Measurements from ENCODE around the gene TTLL8. TPM values are rescaled to one million over a fixed set of nuclear protein-coding genes. Genes with fewer than 3 reads are reported as not detected.

Gene TTLL8
- total RNA-seq, 1 donor, result not detected

DNA sequence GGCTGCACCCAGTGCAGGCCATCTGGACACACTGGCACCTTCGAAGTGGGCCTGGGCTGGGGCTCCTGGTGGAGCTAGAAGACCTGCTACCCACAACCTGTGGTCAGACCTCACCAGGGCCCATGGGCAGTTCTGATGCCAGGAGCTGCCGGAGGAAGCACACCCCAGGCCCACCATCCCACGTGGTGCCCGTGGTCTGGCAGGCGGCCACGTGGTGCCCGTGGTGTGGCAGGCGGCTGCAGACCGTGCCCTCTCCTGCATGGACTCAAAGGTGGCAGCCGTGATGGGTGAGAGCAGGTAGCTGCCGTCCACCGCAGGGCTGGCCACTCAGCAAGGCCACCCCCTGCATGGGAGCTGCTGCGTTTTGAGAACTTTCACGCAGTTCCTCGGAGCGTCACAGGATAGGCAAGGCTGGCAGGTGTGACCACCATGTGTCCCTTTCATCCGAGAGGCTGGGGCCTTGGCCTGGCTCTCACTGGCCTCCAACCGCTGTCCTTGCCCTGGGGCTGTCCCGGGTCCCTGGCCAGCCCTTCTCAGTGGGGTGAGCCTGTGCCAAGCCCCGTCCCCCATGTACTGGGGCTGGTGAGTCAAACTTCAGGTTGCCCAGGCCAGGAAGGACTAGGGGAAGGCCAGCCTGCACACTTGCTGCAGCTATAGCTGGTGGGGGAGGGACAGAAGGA is 41.6 kb downstream of the TTLL8 start:
- Histone ChIP-seq H3K27ac (ENCODE audit: low read depth, low read length) (no peak overlapping the region), H3K4me3 (ENCODE audit: insufficient read depth, low read length) (no peak overlapping the region), H3K27me3 (ENCODE audit: insufficient read depth, low read length) (peaks cover 41% of the 10 kb centered on the region), H3K36me3 (ENCODE audit: insufficient read depth, low read length) (no peaks in the 10 kb centered on the region), H3K9me3 (ENCODE audit: low read depth, low read length) (no peaks in the 10 kb centered on the region), H3K4me2 (ENCODE audit: insufficient read depth, low read length) (no peak overlapping the region), H3K4me1 (ENCODE audit: insufficient read depth, low read length) (no peaks in the 10 kb centered on the region), H3K79me2 (ENCODE audit: insufficient read depth, low read length) (no peaks in the 10 kb centered on the region), H2AFZ (ENCODE audit: low read length) (no peak overlapping the region), H4K20me1 (ENCODE audit: insufficient read depth, low read length) (no peaks in the 10 kb centered on the region)
- DNase-seq (ENCODE audit: insufficient read length, low spot score, missing footprints), result peak; percentile 86
- TF ChIP-seq, protein P1, sequence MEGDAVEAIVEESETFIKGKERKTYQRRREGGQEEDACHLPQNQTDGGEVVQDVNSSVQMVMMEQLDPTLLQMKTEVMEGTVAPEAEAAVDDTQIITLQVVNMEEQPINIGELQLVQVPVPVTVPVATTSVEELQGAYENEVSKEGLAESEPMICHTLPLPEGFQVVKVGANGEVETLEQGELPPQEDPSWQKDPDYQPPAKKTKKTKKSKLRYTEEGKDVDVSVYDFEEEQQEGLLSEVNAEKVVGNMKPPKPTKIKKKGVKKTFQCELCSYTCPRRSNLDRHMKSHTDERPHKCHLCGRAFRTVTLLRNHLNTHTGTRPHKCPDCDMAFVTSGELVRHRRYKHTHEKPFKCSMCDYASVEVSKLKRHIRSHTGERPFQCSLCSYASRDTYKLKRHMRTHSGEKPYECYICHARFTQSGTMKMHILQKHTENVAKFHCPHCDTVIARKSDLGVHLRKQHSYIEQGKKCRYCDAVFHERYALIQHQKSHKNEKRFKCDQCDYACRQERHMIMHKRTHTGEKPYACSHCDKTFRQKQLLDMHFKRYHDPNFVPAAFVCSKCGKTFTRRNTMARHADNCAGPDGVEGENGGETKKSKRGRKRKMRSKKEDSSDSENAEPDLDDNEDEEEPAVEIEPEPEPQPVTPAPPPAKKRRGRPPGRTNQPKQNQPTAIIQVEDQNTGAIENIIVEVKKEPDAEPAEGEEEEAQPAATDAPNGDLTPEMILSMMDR (IDR thresholded peaks at IDR 0.05; ENCODE audit: extremely low read depth, low read depth, low read length), result no peak

DNA sequence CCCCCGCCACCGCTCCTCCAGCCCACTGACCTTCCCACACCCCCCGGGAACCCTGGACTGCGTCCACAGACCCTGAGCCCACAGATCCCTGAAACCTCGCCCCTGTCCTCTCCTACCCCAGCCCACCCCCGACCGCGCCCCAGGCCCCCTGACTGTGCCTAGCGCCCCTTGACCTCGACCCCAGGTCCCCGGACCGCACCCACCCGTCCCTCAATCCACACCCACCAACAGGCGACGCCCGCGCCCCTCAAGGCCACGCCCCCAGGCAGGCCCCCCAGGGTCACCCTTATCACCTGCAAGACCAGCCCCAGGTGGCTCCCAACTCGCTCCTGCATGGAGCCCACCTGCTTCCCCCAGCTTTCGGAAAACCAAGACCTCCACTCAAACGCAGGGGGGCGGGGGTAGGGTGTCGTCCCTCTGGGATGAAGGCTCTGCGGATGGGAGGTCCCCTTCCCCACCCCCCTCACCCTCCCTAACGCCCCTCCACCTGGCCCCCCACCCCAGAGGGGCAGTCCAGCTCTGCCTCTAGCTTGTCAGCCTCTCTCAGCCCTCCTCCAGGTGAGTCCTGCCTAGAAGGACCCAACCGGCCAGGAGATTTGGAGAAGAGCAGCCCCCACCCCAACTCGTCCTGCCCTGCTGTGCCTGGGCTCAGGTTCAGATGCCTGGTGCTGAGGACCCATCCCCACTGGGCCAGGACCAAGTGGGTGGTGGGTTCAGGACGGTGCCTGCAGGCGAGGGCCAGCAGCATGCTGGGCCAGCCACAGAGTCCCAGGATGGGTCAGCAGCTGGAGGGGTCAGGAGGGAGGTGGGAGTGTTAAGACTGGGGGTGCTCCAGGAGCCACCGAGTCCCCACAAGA is 42.4 kb downstream of the TTLL8 start:
- Histone ChIP-seq H2AFZ (ENCODE audit: low read length) (no peak overlapping the region), H3K4me2 (ENCODE audit: insufficient read depth, low read length) (no peak overlapping the region), H3K27ac (ENCODE audit: low read depth, low read length) (no peak overlapping the region), H3K9me3 (ENCODE audit: low read depth, low read length) (no peaks in the 10 kb centered on the region), H4K20me1 (ENCODE audit: insufficient read depth, low read length) (no peaks in the 10 kb centered on the region), H3K79me2 (ENCODE audit: insufficient read depth, low read length) (no peaks in the 10 kb centered on the region), H3K36me3 (ENCODE audit: insufficient read depth, low read length) (no peaks in the 10 kb centered on the region), H3K4me3 (ENCODE audit: insufficient read depth, low read length) (no peak overlapping the region), H3K4me1 (ENCODE audit: insufficient read depth, low read length) (no peaks in the 10 kb centered on the region), H3K27me3 (ENCODE audit: insufficient read depth, low read length) (peaks cover 45% of the 10 kb centered on the region)
- TF ChIP-seq, protein P1 (IDR thresholded peaks at IDR 0.05; ENCODE audit: extremely low read depth, low read depth, low read length), result no peak
- DNase-seq (ENCODE audit: insufficient read length, low spot score, missing footprints), result peak; percentile 69

DNA sequence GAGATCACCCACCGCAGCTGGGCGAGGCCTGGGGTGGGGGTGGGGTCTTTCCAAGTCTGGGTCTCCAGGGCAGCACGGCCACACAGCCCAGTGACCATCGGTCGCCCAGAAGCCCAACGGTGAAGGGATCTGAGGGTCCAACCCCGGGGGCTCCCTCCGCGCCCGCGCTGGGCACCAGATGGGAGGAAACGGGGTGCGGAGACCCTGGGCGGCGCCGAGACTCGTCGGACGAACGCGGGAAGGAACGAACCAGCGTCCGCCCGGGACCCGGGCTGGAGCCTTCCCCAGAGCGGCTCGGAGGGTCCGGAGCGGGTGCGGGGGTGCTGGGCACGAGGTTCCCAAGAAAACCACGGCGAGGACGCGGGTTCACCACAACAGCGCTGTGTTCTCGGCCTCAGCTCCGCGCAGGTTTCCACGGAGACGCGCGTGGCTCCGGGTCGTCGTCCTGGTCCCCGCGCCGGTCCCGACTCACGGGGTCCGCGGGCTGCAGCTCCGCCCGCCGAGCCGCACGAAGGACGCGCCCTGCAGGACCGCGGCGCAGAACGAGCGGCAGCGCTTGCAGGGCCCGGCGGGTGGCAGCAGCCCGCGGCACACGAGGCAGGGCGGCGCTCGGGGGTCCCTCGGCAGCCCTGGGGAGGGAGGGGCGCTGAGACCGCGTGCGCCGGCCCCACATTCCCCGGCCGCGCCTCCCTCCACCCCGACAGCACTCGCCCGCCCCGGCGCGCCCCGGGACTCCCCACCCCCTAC is 43.3 kb downstream of the TTLL8 start:
- no peaks in the 10 kb centered on the region for H3K79me2 ChIP-seq (ENCODE audit: insufficient read depth, low read length)
- H3K4me1 ChIP-seq (ENCODE audit: insufficient read depth, low read length), result no peaks in the 10 kb centered on the region
- no peak overlapping the region for H3K27ac ChIP-seq (ENCODE audit: low read depth, low read length)
- H4K20me1 ChIP-seq (ENCODE audit: insufficient read depth, low read length), result no peaks in the 10 kb centered on the region
- TF ChIP-seq, protein P1 (IDR thresholded peaks at IDR 0.05; ENCODE audit: extremely low read depth, low read depth, low read length), result no peak
- H3K9me3 ChIP-seq (ENCODE audit: low read depth, low read length), result no peaks in the 10 kb centered on the region
- peaks cover 47% of the 10 kb centered on the region for H3K27me3 ChIP-seq (ENCODE audit: insufficient read depth, low read length)
- DNase-seq (ENCODE audit: insufficient read length, low spot score, missing footprints), result peak; percentile 65
- no peaks in the 10 kb centered on the region for H3K36me3 ChIP-seq (ENCODE audit: insufficient read depth, low read length)
- H2AFZ ChIP-seq (ENCODE audit: low read length), result no peak overlapping the region
- no peak overlapping the region for H3K4me3 ChIP-seq (ENCODE audit: insufficient read depth, low read length)
- no peak overlapping the region for H3K4me2 ChIP-seq (ENCODE audit: insufficient read depth, low read length)

Measured in osteoblast (primary cell).